Smooth muscle cell (in vitro differentiated cells): ENCODE measurements around the gene CHID1. TPM values are rescaled to one million over a fixed set of nuclear protein-coding genes. Genes with fewer than 3 reads are reported as not detected.

ENCODE experiments used
- DNase-seq: peaks from one replicate; lab custom pipeline; 2025; ENCODE audit not compliant: unreplicated experiment; lab: John Stamatoyannopoulos, UW
- H2AFZ ChIP-seq: fragments of 200-600 bp; sonication (generic); 2 replicates; pipeline ENCODE4 v1.6.0; 2016; ENCODE audit warnings: antibody characterized with exemption, low read depth, mild to moderate bottlenecking
- H3F3A ChIP-seq: fragments of 200-600 bp; sonication (generic); 2 replicates; pipeline ENCODE4 v1.6.0; 2017; ENCODE audit warnings: antibody characterized with exemption, low read depth
- H3K27ac ChIP-seq: fragments of 200-600 bp; sonication (generic); 2 replicates; pipeline ENCODE4 v1.5.1; 2016; ENCODE audit warnings: low read depth, mild to moderate bottlenecking
- H3K27me3 ChIP-seq: fragments of 200-600 bp; sonication (generic); 2 replicates; pipeline ENCODE4 v1.6.1; 2016; ENCODE audit warnings: low read depth, mild to moderate bottlenecking
- H3K36me3 ChIP-seq: fragments of 200-600 bp; sonication (generic); 2 replicates; pipeline ENCODE4 v1.5.1; 2016; ENCODE audit warnings: low read depth
- H3K4me1 ChIP-seq: fragments of 200-600 bp; sonication (generic); 2 replicates; pipeline ENCODE4 v1.5.1; 2016; ENCODE audit warnings: low read depth
- H3K4me2 ChIP-seq: fragments of 200-600 bp; sonication (generic); 2 replicates; pipeline ENCODE4 v1.6.0; 2016; ENCODE audit warnings: mild to moderate bottlenecking
- H3K4me3 ChIP-seq: fragments of 200-600 bp; sonication (generic); 2 replicates; pipeline ENCODE4 v1.5.1; 2016; ENCODE audit warnings: mild to moderate bottlenecking
- H3K79me2 ChIP-seq: fragments of 200-600 bp; sonication (generic); 2 replicates; pipeline ENCODE4 v1.6.0; 2016; ENCODE audit warnings: low read depth, mild to moderate bottlenecking
- H3K9ac ChIP-seq: fragments of 200-600 bp; sonication (generic); 2 replicates; pipeline ENCODE4 v1.6.0; 2016; ENCODE audit warnings: low read depth
- H3K9me3 ChIP-seq: fragments of 200-600 bp; sonication (generic); replicated peaks from 2 replicates; pipeline ENCODE4 v1.5.1; 2016; ENCODE audit warnings: low read depth
- H4K20me1 ChIP-seq: fragments of 200-600 bp; sonication (generic); 2 replicates; pipeline ENCODE4 v1.6.0; 2016; ENCODE audit warnings: low read depth
- CTCF ChIP-seq: fragments of 200-600 bp; sonication (generic); IDR thresholded peaks from 2 replicates; pipeline ENCODE4 v1.5.1; 2017; ENCODE audit warnings: borderline replicate concordance, mild to moderate bottlenecking, antibody characterized with exemption; ENCODE audit not compliant: insufficient read depth, poor library complexity, severe bottlenecking
- WGBS: methylation state at CpG from one replicate; pipeline ENCODE4 v1.1.7; 2016; ENCODE audit warnings: low lambda C conversion rate; 5-methylcytosine and 5-hydroxymethylcytosine counted together
- polyA plus RNA-seq: library from polyadenylated mRNA; unstranded; fragments of >200 nt; fragmentation: Nextera tagmentation; extraction: Ambion mirVana; gene quantifications from 2 replicates; pipeline ENCODE4 v1.2.1, GENCODE V29; 2016
- total RNA-seq: library from RNA; depleted of rRNA; stranded (reverse); fragments of >200 nt; gene quantifications from 2 replicates; pipeline ENCODE4 v1.2.3, GENCODE V29; 2014

CHID1 gene
- total and polyA plus RNA-seq, 2 experiments from 2014 or later = 54.3 to 181 TPM

DNA sequence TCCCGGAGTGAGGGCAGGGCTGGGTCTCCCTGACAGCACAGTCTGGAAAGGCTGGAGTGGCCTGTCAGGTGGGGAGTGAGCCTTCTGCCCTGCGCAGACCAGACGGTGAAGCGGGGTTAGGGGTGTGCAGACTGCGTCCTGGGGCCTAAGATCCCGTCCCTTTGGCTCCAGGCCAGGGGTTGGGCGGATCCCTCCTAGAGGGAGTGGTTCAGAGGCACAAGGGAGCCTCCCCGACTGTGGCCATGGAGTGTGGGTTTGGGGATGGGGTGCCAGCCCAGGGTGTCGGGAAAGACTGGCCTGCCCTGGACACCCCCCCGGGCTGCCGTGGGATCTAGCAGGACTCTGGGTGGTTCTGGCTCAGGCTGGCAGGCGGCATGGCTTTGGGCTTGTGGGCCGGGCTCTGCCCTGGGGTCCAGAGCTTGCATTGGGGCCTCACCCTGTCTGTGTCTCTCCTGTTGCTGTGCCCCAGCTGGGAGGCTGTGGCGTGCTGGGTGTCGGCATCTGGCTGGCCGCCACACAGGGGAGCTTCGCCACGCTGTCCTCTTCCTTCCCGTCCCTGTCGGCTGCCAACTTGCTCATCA, 48.4 kb downstream of the CHID1 start:
- 75% methylated on average over 19 of the region's 20 CpGs for WGBS
- H3K9me3 ChIP-seq = no peaks in the 10 kb centered on the region
- no peaks in the 10 kb centered on the region for H3K36me3 ChIP-seq
- no peak for TF ChIP-seq CTCF
- no peak overlapping the region for H3K4me2 ChIP-seq
- peaks cover 61% of the 10 kb centered on the region for H4K20me1 ChIP-seq
- peaks cover 16% of the 10 kb centered on the region for H3K4me1 ChIP-seq
- no peaks in the 10 kb centered on the region for H3F3A ChIP-seq
- no peak overlapping the region for H2AFZ ChIP-seq
- H3K4me3 ChIP-seq = no peak overlapping the region
- no peak for DNase-seq
- no peaks in the 10 kb centered on the region for H3K79me2 ChIP-seq
- H3K9ac ChIP-seq = no peak overlapping the region
- H3K27me3 ChIP-seq = no peaks in the 10 kb centered on the region
- no peak overlapping the region for H3K27ac ChIP-seq

GRCh38 chr11:861105-861479, 49.5 kb downstream of the CHID1 start:
- DNase-seq = no peak
- H3F3A ChIP-seq = no peaks in the 10 kb centered on the region
- 97% methylated on average over 14 of the region's 14 CpGs for WGBS
- no peaks in the 10 kb centered on the region for H3K9me3 ChIP-seq
- no peak overlapping the region for H2AFZ ChIP-seq
- TF ChIP-seq CTCF = no peak
- no peaks in the 10 kb centered on the region for H3K27me3 ChIP-seq
- H3K4me2 ChIP-seq = no peak overlapping the region
- no peak overlapping the region for H3K27ac ChIP-seq
- H3K4me1 ChIP-seq = peaks cover 16% of the 10 kb centered on the region
- H3K79me2 ChIP-seq = no peaks in the 10 kb centered on the region
- H4K20me1 ChIP-seq = peaks cover 62% of the 10 kb centered on the region
- no peak overlapping the region for H3K9ac ChIP-seq
- no peaks in the 10 kb centered on the region for H3K36me3 ChIP-seq
- H3K4me3 ChIP-seq = no peak overlapping the region

- Histone ChIP-seq H3F3A (no peaks in the 10 kb centered on the region), H3K27ac (no peak overlapping the region), H4K20me1 (peaks cover 68% of the 10 kb centered on the region), H3K4me2 (peak overlapping the region; percentile 67), H3K79me2 (no peaks in the 10 kb centered on the region), H2AFZ (no peak overlapping the region), H3K4me1 (peaks cover 16% of the 10 kb centered on the region), H3K9me3 (no peaks in the 10 kb centered on the region), H3K4me3 (no peak overlapping the region), H3K27me3 (no peaks in the 10 kb centered on the region), H3K9ac (no peak overlapping the region), H3K36me3 (no peaks in the 10 kb centered on the region)
- 89% methylated on average over 21 of the region's 21 CpGs for whole genome bisulfite sequencing
- no peak for TF ChIP-seq CTCF
- DNase-seq = no peak
Measured at GRCh38 chr11:860234-861104, 50.1 kb downstream of the CHID1 start.
